Measurements from ENCODE around the gene QRICH1.
A peak's percentile ranks its signal among the peaks of the same experiment; 100 is the strongest.
"Not testable (repeated sequence)": the region's sequence is repeated elsewhere in the genome, so short reads cannot be mapped to it uniquely, and the experiment has no call there.

QRICH1 gene

GRCh38 chr3:49009396-49009795 lies 84.5 kb downstream of the QRICH1 start:
- Histone ChIP-seq H3K79me2 (ENCODE audit: control insufficient read depth, low read length) (peaks cover 64% of the 10 kb centered on the region), H3K9me2 (replicated peaks; ENCODE audit: control insufficient read depth, low read length) (no peaks in the 10 kb centered on the region), H4K20me1 (ENCODE audit: control insufficient read depth, insufficient read depth, low read depth, low read length) (peaks cover 16% of the 10 kb centered on the region), H3K36me3 (ENCODE audit: control insufficient read depth, low read length) (peaks cover 42% of the 10 kb centered on the region), H3K27me3 (ENCODE audit: control insufficient read depth, low read length) (no peaks in the 10 kb centered on the region), H3K4me1 (ENCODE audit: control insufficient read depth, low read length) (peaks cover 18% of the 10 kb centered on the region), H3K4me3 (ENCODE audit: low read length) (no peak overlapping the region), H3K4me2 (ENCODE audit: low read length) (no peak overlapping the region), H3K9me3 (ENCODE audit: control insufficient read depth, insufficient read depth, low read length) (no peaks in the 10 kb centered on the region), H3F3A (ENCODE audit: control insufficient read depth, insufficient read depth) (no peaks in the 10 kb centered on the region), H3K27ac (ENCODE audit: low read depth, low read length) (no peak overlapping the region)
- TF ChIP-seq EZH2phosphoT487 (IDR thresholded peaks at IDR 0.05; ENCODE audit: borderline replicate concordance, low read length) = no peak
- no peak for TF ChIP-seq CTCF (IDR thresholded peaks at IDR 0.05; ENCODE audit: low read depth, low read length, poor library complexity, severe bottlenecking)

GRCh38 chr3:49008627-49009026 lies 85.2 kb downstream of the QRICH1 start:
- Histone ChIP-seq H3K36me3 (ENCODE audit: control insufficient read depth, low read length) (peaks cover 34% of the 10 kb centered on the region), H3K79me2 (ENCODE audit: control insufficient read depth, low read length) (peaks cover 60% of the 10 kb centered on the region), H4K20me1 (ENCODE audit: control insufficient read depth, insufficient read depth, low read depth, low read length) (peaks cover 13% of the 10 kb centered on the region), H3K4me2 (ENCODE audit: low read length) (peak overlapping the region; percentile 87), H3K4me3 (ENCODE audit: low read length) (peak overlapping the region; percentile 90), H3K4me1 (ENCODE audit: control insufficient read depth, low read length) (peaks cover 18% of the 10 kb centered on the region)
- H3K27ac ChIP-seq (ENCODE audit: low read depth, low read length); H3F3A ChIP-seq (ENCODE audit: control insufficient read depth, insufficient read depth); H3K9me2 ChIP-seq (replicated peaks; ENCODE audit: control insufficient read depth, low read length); H3K27me3 ChIP-seq (ENCODE audit: control insufficient read depth, low read length); H3K9me3 ChIP-seq (ENCODE audit: control insufficient read depth, insufficient read depth, low read length): not testable (repeated sequence)

- TF ChIP-seq EZH2phosphoT487 (IDR thresholded peaks at IDR 0.05; ENCODE audit: borderline replicate concordance, low read length) = no peak
- peak; percentile 21 for TF ChIP-seq CTCF (IDR thresholded peaks at IDR 0.05; ENCODE audit: low read depth, low read length, poor library complexity, severe bottlenecking)
- Histone ChIP-seq H3F3A (ENCODE audit: control insufficient read depth, insufficient read depth) (no peaks in the 10 kb centered on the region), H3K79me2 (ENCODE audit: control insufficient read depth, low read length) (peaks cover 53% of the 10 kb centered on the region), H4K20me1 (ENCODE audit: control insufficient read depth, insufficient read depth, low read depth, low read length) (peaks cover 7% of the 10 kb centered on the region), H3K27me3 (ENCODE audit: control insufficient read depth, low read length) (no peaks in the 10 kb centered on the region), H3K9me3 (ENCODE audit: control insufficient read depth, insufficient read depth, low read length) (no peaks in the 10 kb centered on the region), H3K9me2 (replicated peaks; ENCODE audit: control insufficient read depth, low read length) (no peaks in the 10 kb centered on the region), H3K36me3 (ENCODE audit: control insufficient read depth, low read length) (peaks cover 27% of the 10 kb centered on the region), H3K4me3 (ENCODE audit: low read length) (peak overlapping the region; percentile 90), H3K4me2 (ENCODE audit: low read length) (peak overlapping the region; percentile 87), H3K4me1 (ENCODE audit: control insufficient read depth, low read length) (peaks cover 18% of the 10 kb centered on the region), H3K27ac (ENCODE audit: low read depth, low read length) (peak overlapping the region; percentile 74)
Measured at GRCh38 chr3:49007771-49008528, 85.9 kb downstream of the QRICH1 start.

GRCh38 chr3:49007068-49007770 lies 86.7 kb downstream of the QRICH1 start, which contains the start of gene WDR6:
Gene WDR6, plus strand, starts transcription at chr3:49007391. Its CDS starts 41 bp downstream, at chr3:49007432.
- Histone ChIP-seq H4K20me1 (ENCODE audit: control insufficient read depth, insufficient read depth, low read depth, low read length) (peaks cover 6% of the 10 kb centered on the region), H3K27ac (ENCODE audit: low read depth, low read length) (peak within 1 kb of the TSS; percentile 74), H3K4me1 (ENCODE audit: control insufficient read depth, low read length) (peaks cover 18% of the 10 kb centered on the region), H3K4me2 (ENCODE audit: low read length) (peak within 1 kb of the TSS; percentile 87), H3K79me2 (ENCODE audit: control insufficient read depth, low read length) (peaks cover 46% of the 10 kb centered on the region), H3K4me3 (ENCODE audit: low read length) (peak within 1 kb of the TSS; percentile 90), H3F3A (ENCODE audit: control insufficient read depth, insufficient read depth) (no peaks in the 10 kb centered on the region), H3K27me3 (ENCODE audit: control insufficient read depth, low read length) (no peaks in the 10 kb centered on the region), H3K9me3 (ENCODE audit: control insufficient read depth, insufficient read depth, low read length) (no peaks in the 10 kb centered on the region), H3K9me2 (replicated peaks; ENCODE audit: control insufficient read depth, low read length) (no peaks in the 10 kb centered on the region), H3K36me3 (ENCODE audit: control insufficient read depth, low read length) (peaks cover 20% of the 10 kb centered on the region)
- TF ChIP-seq EZH2phosphoT487 (IDR thresholded peaks at IDR 0.05; ENCODE audit: borderline replicate concordance, low read length) (no peak), CTCF (IDR thresholded peaks at IDR 0.05; ENCODE audit: low read depth, low read length, poor library complexity, severe bottlenecking) (peak; percentile 78)

Data from DOHH2 (cell line).